ENCODE data around the gene AKR1C2.

GRCh38 chr10:5043716-5044115 is 40.1 kb upstream of the AKR1C2 start:
- TF ChIP-seq JUN (IDR thresholded peaks at IDR 0.05) (no peak), CTCF (IDR thresholded peaks at IDR 0.05) (no peak), EP300 (IDR thresholded peaks at IDR 0.05) (no peak), POLR2A (IDR thresholded peaks at IDR 0.05; ENCODE audit: low read length) (no peak), SREBF2 (IDR thresholded peaks at IDR 0.05) (no peak), HMGXB4 (CRISPR knock-in tag; IDR thresholded peaks at IDR 0.05; ENCODE audit: borderline replicate concordance) (no peak), FOSL2 (IDR thresholded peaks at IDR 0.05) (no peak), FOSL2 (CRISPR knock-in tag; IDR thresholded peaks at IDR 0.05) (no peak)
- TF ChIP-seq, protein P1, sequence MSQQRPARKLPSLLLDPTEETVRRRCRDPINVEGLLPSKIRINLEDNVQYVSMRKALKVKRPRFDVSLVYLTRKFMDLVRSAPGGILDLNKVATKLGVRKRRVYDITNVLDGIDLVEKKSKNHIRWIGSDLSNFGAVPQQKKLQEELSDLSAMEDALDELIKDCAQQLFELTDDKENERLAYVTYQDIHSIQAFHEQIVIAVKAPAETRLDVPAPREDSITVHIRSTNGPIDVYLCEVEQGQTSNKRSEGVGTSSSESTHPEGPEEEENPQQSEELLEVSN (IDR thresholded peaks at IDR 0.05; ENCODE audit: borderline replicate concordance, low read depth), result no peak

All from A549 (cell line).